Lower leg skin (tissue), 3 donors: ENCODE data around the gene WWC1.

ENCODE experiments used
- POLR2A ChIP-seq, 2 donors: fragments of 450-650 bp; IDR thresholded peaks; one replicate each; pipeline ENCODE4 v1.6.1; 2016 to 2017; ENCODE audit warnings: antibody characterized with exemption in 2 of 2, mild to moderate bottlenecking in 1 of 2, moderate library complexity in 1 of 2
- TF ChIP-seq, protein P1 (sequence below), 3 donors: fragments of 450-650 bp; IDR thresholded peaks; one replicate each; pipeline ENCODE4 v1.5.1; 2016; ENCODE audit warnings: antibody characterized with exemption in 3 of 3, mild to moderate bottlenecking in 3 of 3, moderate library complexity in 2 of 3

DNA sequence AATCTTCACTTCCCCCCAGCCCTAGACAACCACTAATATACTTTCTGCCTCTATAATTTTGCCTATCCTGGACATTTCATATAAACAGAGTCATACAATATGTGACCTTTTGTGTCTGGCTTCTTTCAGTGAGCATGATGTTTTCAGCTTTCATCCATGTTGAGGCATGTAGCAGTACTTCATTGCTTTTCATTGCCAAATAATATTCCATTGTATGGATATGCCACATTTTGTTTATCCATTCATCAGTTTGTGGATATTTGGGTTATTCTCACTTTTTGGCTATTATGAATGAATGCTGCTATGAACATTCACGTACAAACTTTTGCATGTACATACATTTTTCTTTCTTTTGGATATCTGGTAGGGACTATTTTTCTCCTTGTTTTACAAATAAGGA, 49.0 kb downstream of the WWC1 start:
- TF ChIP-seq, protein P1, sequence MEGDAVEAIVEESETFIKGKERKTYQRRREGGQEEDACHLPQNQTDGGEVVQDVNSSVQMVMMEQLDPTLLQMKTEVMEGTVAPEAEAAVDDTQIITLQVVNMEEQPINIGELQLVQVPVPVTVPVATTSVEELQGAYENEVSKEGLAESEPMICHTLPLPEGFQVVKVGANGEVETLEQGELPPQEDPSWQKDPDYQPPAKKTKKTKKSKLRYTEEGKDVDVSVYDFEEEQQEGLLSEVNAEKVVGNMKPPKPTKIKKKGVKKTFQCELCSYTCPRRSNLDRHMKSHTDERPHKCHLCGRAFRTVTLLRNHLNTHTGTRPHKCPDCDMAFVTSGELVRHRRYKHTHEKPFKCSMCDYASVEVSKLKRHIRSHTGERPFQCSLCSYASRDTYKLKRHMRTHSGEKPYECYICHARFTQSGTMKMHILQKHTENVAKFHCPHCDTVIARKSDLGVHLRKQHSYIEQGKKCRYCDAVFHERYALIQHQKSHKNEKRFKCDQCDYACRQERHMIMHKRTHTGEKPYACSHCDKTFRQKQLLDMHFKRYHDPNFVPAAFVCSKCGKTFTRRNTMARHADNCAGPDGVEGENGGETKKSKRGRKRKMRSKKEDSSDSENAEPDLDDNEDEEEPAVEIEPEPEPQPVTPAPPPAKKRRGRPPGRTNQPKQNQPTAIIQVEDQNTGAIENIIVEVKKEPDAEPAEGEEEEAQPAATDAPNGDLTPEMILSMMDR (IDR thresholded peaks at IDR 0.05), result no peak
- TF ChIP-seq POLR2A (IDR thresholded peaks at IDR 0.05), result no peak
